Measurements from ENCODE around the gene GNMT. TPM values are rescaled to one million over a fixed set of nuclear protein-coding genes. Genes with fewer than 3 reads are reported as not detected.

Gene GNMT
- total and polyA plus RNA-seq, 4 donors, result 10.5 to 163 (median 130) TPM

DNA sequence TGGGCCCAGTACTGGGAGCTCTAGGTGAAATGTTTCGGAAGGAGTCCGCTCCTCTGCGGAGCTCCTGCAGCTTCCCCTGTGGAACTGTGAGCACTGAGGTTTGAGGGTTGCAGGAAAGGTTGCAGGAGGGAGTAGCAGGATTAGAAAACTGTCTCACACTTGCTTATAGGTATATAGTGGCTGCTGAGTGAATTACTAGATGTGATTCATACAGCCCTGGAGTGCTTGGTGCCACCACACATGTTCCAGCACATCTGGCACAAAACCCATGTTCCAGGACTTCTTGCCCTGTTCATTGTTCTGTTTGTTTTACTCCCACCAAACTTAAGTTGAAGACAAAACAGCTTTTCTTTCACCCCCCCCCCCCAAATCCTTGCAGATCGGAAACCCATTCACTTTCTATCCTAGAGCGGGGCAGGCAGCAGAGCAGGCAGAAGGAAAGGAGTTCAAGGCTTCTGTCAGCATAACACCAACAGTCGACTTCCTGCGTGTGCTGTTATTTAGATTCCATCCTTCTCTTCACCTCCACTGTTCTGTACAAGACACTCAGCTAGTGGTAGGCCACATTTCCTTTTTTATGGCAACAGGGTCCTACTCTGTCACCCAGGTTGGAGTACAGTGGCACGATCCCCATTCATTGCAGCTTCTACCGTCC lies 19.1 kb downstream of the GNMT start:
- 52% methylated on average over 9 of the region's 9 CpGs for WGBS
- Histone ChIP-seq H3K9ac (ENCODE audit: low read depth in 1 of 2, low read length in 2 of 2) (peak overlapping the region; percentile 83 to 86), H3K27ac (ENCODE audit: low read depth in 1 of 2, low read length in 2 of 2) (peak overlapping the region; percentile 63 to 87), H3K4me3 (ENCODE audit: low read depth in 1 of 3, low read length in 3 of 3) (peak overlapping the region; percentile 76 to 91 (median 81)), H3K9me3 (ENCODE audit: control insufficient read depth in 4 of 4, low read length in 3 of 4) (no peaks in the 10 kb centered on the region), H3K4me1 (ENCODE audit: control insufficient read depth in 4 of 4, insufficient read depth in 4 of 4, low read length in 3 of 4) (peaks cover 15 to 28% (median 21%) of the 10 kb centered on the region in 4 donors), H3K36me3 (ENCODE audit: control insufficient read depth in 4 of 4, insufficient read depth in 3 of 4, low read depth in 1 of 4, low read length in 3 of 4) (no peaks in the 10 kb centered on the region), H3K27me3 (ENCODE audit: control insufficient read depth in 4 of 4, insufficient read depth in 4 of 4, low read length in 3 of 4) (no peaks in the 10 kb centered on the region)
- TF ChIP-seq RXRA (IDR thresholded peaks at IDR 0.05) (no peak), NR2F2 (IDR thresholded peaks at IDR 0.05) (no peak), EGR1 (IDR thresholded peaks at IDR 0.05; ENCODE audit: low read depth in 2 of 2) (no peak), HNF4A (conservative IDR thresholded peaks at IDR 0.05) (no peak), FOXA1 (IDR thresholded peaks at IDR 0.05) (no peak), HNF4G (IDR thresholded peaks at IDR 0.05) (no peak)
- TF ChIP-seq, protein P1, sequence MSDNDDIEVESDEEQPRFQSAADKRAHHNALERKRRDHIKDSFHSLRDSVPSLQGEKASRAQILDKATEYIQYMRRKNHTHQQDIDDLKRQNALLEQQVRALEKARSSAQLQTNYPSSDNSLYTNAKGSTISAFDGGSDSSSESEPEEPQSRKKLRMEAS (IDR thresholded peaks at IDR 0.05), result no peak
- peak; percentile 41 for DNase-seq (ENCODE audit: low spot score)

DNA sequence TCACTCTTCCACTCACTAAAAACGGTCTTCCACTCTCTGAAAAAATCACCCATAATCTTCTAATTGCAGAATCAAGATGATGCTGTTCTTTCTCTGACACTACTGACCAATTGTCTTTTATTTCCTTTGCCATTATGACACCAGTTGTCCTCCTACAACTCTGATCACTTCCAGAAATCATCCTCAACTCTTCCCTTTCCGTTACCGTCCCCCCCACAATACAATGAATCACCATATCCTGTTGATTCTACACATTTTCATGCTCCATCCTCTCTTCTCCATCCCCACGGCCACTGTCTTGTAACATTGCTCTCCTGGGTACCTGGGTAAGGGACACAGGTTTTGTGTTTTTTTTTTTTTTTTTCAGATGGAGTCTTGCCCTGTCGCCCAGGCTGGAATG lies 21.3 kb downstream of the GNMT start:
- no peaks in the 10 kb centered on the region for H3K9me3 ChIP-seq (ENCODE audit: control insufficient read depth in 4 of 4, low read length in 3 of 4)
- no peaks in the 10 kb centered on the region for H3K36me3 ChIP-seq (ENCODE audit: control insufficient read depth in 4 of 4, insufficient read depth in 3 of 4, low read depth in 1 of 4, low read length in 3 of 4)
- TF ChIP-seq RAD21 (IDR thresholded peaks at IDR 0.05), result no peak
- TF ChIP-seq RXRA (IDR thresholded peaks at IDR 0.05), result no peak
- TF ChIP-seq, protein P2, sequence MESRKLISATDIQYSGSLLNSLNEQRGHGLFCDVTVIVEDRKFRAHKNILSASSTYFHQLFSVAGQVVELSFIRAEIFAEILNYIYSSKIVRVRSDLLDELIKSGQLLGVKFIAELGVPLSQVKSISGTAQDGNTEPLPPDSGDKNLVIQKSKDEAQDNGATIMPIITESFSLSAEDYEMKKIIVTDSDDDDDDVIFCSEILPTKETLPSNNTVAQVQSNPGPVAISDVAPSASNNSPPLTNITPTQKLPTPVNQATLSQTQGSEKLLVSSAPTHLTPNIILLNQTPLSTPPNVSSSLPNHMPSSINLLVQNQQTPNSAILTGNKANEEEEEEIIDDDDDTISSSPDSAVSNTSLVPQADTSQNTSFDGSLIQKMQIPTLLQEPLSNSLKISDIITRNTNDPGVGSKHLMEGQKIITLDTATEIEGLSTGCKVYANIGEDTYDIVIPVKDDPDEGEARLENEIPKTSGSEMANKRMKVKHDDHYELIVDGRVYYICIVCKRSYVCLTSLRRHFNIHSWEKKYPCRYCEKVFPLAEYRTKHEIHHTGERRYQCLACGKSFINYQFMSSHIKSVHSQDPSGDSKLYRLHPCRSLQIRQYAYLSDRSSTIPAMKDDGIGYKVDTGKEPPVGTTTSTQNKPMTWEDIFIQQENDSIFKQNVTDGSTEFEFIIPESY (IDR thresholded peaks at IDR 0.05), result no peak
- TF ChIP-seq, protein P3, sequence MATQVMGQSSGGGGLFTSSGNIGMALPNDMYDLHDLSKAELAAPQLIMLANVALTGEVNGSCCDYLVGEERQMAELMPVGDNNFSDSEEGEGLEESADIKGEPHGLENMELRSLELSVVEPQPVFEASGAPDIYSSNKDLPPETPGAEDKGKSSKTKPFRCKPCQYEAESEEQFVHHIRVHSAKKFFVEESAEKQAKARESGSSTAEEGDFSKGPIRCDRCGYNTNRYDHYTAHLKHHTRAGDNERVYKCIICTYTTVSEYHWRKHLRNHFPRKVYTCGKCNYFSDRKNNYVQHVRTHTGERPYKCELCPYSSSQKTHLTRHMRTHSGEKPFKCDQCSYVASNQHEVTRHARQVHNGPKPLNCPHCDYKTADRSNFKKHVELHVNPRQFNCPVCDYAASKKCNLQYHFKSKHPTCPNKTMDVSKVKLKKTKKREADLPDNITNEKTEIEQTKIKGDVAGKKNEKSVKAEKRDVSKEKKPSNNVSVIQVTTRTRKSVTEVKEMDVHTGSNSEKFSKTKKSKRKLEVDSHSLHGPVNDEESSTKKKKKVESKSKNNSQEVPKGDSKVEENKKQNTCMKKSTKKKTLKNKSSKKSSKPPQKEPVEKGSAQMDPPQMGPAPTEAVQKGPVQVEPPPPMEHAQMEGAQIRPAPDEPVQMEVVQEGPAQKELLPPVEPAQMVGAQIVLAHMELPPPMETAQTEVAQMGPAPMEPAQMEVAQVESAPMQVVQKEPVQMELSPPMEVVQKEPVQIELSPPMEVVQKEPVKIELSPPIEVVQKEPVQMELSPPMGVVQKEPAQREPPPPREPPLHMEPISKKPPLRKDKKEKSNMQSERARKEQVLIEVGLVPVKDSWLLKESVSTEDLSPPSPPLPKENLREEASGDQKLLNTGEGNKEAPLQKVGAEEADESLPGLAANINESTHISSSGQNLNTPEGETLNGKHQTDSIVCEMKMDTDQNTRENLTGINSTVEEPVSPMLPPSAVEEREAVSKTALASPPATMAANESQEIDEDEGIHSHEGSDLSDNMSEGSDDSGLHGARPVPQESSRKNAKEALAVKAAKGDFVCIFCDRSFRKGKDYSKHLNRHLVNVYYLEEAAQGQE (IDR thresholded peaks at IDR 0.05), result no peak
- TF ChIP-seq, protein P1 (IDR thresholded peaks at IDR 0.05), result no peak
- TF ChIP-seq GABPA (IDR thresholded peaks at IDR 0.05 in 1 of 2, conservative IDR thresholded peaks at IDR 0.05 in 1 of 2), result no peak
- no peak for TF ChIP-seq EGR1 (IDR thresholded peaks at IDR 0.05; ENCODE audit: low read depth in 2 of 2)
- no peak for TF ChIP-seq FOXA1 (IDR thresholded peaks at IDR 0.05)
- TF ChIP-seq TAF1 (conservative IDR thresholded peaks at IDR 0.05), result no peak
- TF ChIP-seq NR2F2 (IDR thresholded peaks at IDR 0.05), result no peak
- no peak for TF ChIP-seq JUND (IDR thresholded peaks at IDR 0.05)
- no peak for TF ChIP-seq SP1 (IDR thresholded peaks at IDR 0.05)
- TF ChIP-seq YY1 (IDR thresholded peaks at IDR 0.05), result no peak
- no peak for TF ChIP-seq HNF4G (IDR thresholded peaks at IDR 0.05)
- no peak for TF ChIP-seq HNF4A (conservative IDR thresholded peaks at IDR 0.05)
- TF ChIP-seq, protein P4, sequence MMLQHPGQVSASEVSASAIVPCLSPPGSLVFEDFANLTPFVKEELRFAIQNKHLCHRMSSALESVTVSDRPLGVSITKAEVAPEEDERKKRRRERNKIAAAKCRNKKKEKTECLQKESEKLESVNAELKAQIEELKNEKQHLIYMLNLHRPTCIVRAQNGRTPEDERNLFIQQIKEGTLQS (IDR thresholded peaks at IDR 0.05), result no peak
- TF ChIP-seq, protein P5, sequence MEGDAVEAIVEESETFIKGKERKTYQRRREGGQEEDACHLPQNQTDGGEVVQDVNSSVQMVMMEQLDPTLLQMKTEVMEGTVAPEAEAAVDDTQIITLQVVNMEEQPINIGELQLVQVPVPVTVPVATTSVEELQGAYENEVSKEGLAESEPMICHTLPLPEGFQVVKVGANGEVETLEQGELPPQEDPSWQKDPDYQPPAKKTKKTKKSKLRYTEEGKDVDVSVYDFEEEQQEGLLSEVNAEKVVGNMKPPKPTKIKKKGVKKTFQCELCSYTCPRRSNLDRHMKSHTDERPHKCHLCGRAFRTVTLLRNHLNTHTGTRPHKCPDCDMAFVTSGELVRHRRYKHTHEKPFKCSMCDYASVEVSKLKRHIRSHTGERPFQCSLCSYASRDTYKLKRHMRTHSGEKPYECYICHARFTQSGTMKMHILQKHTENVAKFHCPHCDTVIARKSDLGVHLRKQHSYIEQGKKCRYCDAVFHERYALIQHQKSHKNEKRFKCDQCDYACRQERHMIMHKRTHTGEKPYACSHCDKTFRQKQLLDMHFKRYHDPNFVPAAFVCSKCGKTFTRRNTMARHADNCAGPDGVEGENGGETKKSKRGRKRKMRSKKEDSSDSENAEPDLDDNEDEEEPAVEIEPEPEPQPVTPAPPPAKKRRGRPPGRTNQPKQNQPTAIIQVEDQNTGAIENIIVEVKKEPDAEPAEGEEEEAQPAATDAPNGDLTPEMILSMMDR (IDR thresholded peaks at IDR 0.05; ENCODE audit: low read depth, low read length, missing input control), result no peak
- no peak overlapping the region for H3K27ac ChIP-seq (ENCODE audit: low read depth in 1 of 2, low read length in 2 of 2)
- no peak overlapping the region for H3K9ac ChIP-seq (ENCODE audit: low read depth in 1 of 2, low read length in 2 of 2)
- 86% methylated on average over 5 of the region's 5 CpGs for WGBS
- no peaks in the 10 kb centered on the region for H3K27me3 ChIP-seq (ENCODE audit: control insufficient read depth in 4 of 4, insufficient read depth in 4 of 4, low read length in 3 of 4)
- H3K4me1 ChIP-seq (ENCODE audit: control insufficient read depth in 4 of 4, insufficient read depth in 4 of 4, low read length in 3 of 4), result peaks cover 15 to 40% (median 33%) of the 10 kb centered on the region in 4 donors
- no peak for DNase-seq (ENCODE audit: low spot score)
- no peak overlapping the region for H3K4me3 ChIP-seq (ENCODE audit: low read depth in 1 of 3, low read length in 3 of 3)
